ENCODE measurements around the gene ZYG11B.
"Not testable (repeated sequence)": the region's sequence is repeated elsewhere in the genome, so short reads cannot be mapped to it uniquely, and the experiment has no call there.

DNA sequence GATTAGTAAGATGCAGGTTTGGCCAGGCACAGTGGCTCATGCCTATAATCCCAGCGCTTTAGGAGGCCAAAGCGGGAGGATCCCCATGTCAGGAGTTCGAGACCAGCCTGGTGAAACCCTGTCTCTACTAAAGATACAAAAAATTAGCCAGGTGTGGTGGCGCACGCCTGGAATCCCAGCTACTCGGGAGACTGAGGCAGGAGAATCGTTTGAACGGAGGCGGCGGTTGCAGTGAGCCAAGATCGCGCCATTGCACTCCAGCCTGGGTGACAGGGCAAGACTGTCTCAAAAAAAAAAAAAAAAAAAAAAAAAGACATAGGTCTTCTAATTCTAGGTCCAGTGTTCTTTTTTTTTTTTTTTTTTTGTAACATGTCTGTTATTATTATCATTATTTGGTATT is 64.2 kb downstream of the ZYG11B start:
- not testable (repeated sequence) for TF ChIP-seq EZH2 (IDR thresholded peaks at IDR 0.05; ENCODE audit: borderline replicate concordance, low read depth, low read length, severe bottlenecking); CTCF (IDR thresholded peaks at IDR 0.05; ENCODE audit: borderline replicate concordance, extremely low read depth, low read length, poor library complexity, severe bottlenecking)

All from DND-41 (cell line).